ENCODE data around the gene DLEU7. TPM values are rescaled to one million over a fixed set of nuclear protein-coding genes. Genes with fewer than 3 reads are reported as not detected.

DLEU7 gene
- total RNA-seq (2014; rRNA removed; shearing (Covaris generic)) = not detected in 2 replicates
- polyA plus RNA-seq (2014; cell fraction: nucleus; rRNA removed) = not detected in 2 replicates

GRCh38 chr13:50843257-50844083 is at the start of gene DLEU7:
Gene DLEU7, minus strand, starts transcription at chr13:50843692. Its CDS starts 46 bp downstream, at chr13:50843646.
- DNase-seq (ENCODE audit: extremely low read depth, low read depth) = no peak

GRCh38 chr13:50892210-50892944 is 48.9 kb upstream of the DLEU7 start:
- no peak for DNase-seq (ENCODE audit: extremely low read depth, low read depth)

GRCh38 chr13:50891206-50891605 is 47.7 kb upstream of the DLEU7 start:
- no peak for DNase-seq (ENCODE audit: extremely low read depth, low read depth)

- DNase-seq (ENCODE audit: extremely low read depth, low read depth) = no peak
Observed at GRCh38 chr13:50889317-50889716, 45.8 kb upstream of the DLEU7 start.

GRCh38 chr13:50888362-50888761 is 44.9 kb upstream of the DLEU7 start:
- DNase-seq (ENCODE audit: extremely low read depth, low read depth) = no peak

GRCh38 chr13:50887151-50887550 is 43.7 kb upstream of the DLEU7 start:
- no peak for DNase-seq (ENCODE audit: extremely low read depth, low read depth)

- DNase-seq (ENCODE audit: extremely low read depth, low read depth) = no peak
Observed at GRCh38 chr13:50884265-50884664, 40.8 kb upstream of the DLEU7 start.

- DNase-seq (ENCODE audit: extremely low read depth, low read depth) = no peak
Observed at GRCh38 chr13:50883728-50884127, 40.2 kb upstream of the DLEU7 start.

- no peak for DNase-seq (ENCODE audit: extremely low read depth, low read depth)
Observed at GRCh38 chr13:50882816-50883435, 39.4 kb upstream of the DLEU7 start.

GRCh38 chr13:50873991-50874390 is 30.5 kb upstream of the DLEU7 start:
- no peak for DNase-seq (ENCODE audit: extremely low read depth, low read depth)

GRCh38 chr13:50873467-50873866 is 30.0 kb upstream of the DLEU7 start:
- no peak for DNase-seq (ENCODE audit: extremely low read depth, low read depth)

GRCh38 chr13:50871405-50871804 is 27.9 kb upstream of the DLEU7 start:
- no peak for DNase-seq (ENCODE audit: extremely low read depth, low read depth)

GRCh38 chr13:50867637-50867945 is 24.1 kb upstream of the DLEU7 start:
- no peak for DNase-seq (ENCODE audit: extremely low read depth, low read depth)

GRCh38 chr13:50866817-50867636 is 23.5 kb upstream of the DLEU7 start:
- no peak for DNase-seq (ENCODE audit: extremely low read depth, low read depth)

- no peak for DNase-seq (ENCODE audit: extremely low read depth, low read depth)
Observed at GRCh38 chr13:50864492-50864891, 21.0 kb upstream of the DLEU7 start.

GRCh38 chr13:50855681-50856080 is 12.2 kb upstream of the DLEU7 start:
- DNase-seq (ENCODE audit: extremely low read depth, low read depth) = no peak

GRCh38 chr13:50850445-50850844 is 7.0 kb upstream of the DLEU7 start:
- no peak for DNase-seq (ENCODE audit: extremely low read depth, low read depth)

- no peak for DNase-seq (ENCODE audit: extremely low read depth, low read depth)
Observed at GRCh38 chr13:50847501-50847900, 4.0 kb upstream of the DLEU7 start.

GRCh38 chr13:50846861-50847475 is 3.5 kb upstream of the DLEU7 start:
- DNase-seq (ENCODE audit: extremely low read depth, low read depth) = no peak

- DNase-seq (ENCODE audit: extremely low read depth, low read depth) = no peak
Observed at GRCh38 chr13:50845211-50845610, 1.7 kb upstream of the DLEU7 start.
